Esophagus squamous epithelium (tissue), 5 donors: ENCODE data around the gene ZNF202. TPM values are rescaled to one million over a fixed set of nuclear protein-coding genes. Genes with fewer than 3 reads are reported as not detected.

Source experiments
- DNase-seq: peaks from one replicate; lab custom pipeline; 2025; lab: John Stamatoyannopoulos, UW
- H3K27ac ChIP-seq, 4 donors: fragments of 200-600 bp; sonication (generic); one replicate each; pipeline ENCODE4 v1.5.1; 2016 to 2019; ENCODE audit warnings: mild to moderate bottlenecking in 1 of 4
- H3K27me3 ChIP-seq, 4 donors: fragments of 200-600 bp; sonication (generic); 1 replicate in 3 of 4; 2 replicates in 1 of 4; pipeline versions ENCODE4 v1.5.1 to v1.6.0; 2017 to 2021; ENCODE audit warnings: antibody characterized with exemption in 1 of 4
- H3K36me3 ChIP-seq, 3 donors: fragments of 200-600 bp; sonication (generic); one replicate each; pipeline ENCODE4 v1.5.1; 2016 to 2019
- H3K4me1 ChIP-seq, 3 donors: fragments of 200-600 bp; sonication (generic); one replicate each; pipeline ENCODE4 v1.5.1; 2017 to 2019
- H3K4me3 ChIP-seq, 4 donors: fragments of 200-600 bp; sonication (generic); 1 replicate in 3 of 4; 2 replicates in 1 of 4; pipeline ENCODE4 v1.5.1; 2016 to 2019; ENCODE audit warnings: mild to moderate bottlenecking in 2 of 4, moderate library complexity in 1 of 4
- H3K9me3 ChIP-seq, 3 donors: fragments of 200-600 bp; sonication (generic); one replicate each; pipeline ENCODE4 v1.5.1; 2016 to 2019
- CTCF ChIP-seq, 6 experiments: fragments of 450-650 bp in 4 of 6; fragments of 200-600 bp in 2 of 6; sonication (generic) in 2 of 6; IDR thresholded peaks; one replicate each; pipeline ENCODE4 v1.5.1; 2016 to 2019; ENCODE audit warnings: antibody characterized with exemption in 6 of 6, mild to moderate bottlenecking in 4 of 6, moderate library complexity in 4 of 6
- POLR2A ChIP-seq, 4 donors: fragments of 450-650 bp; IDR thresholded peaks; one replicate each; pipeline ENCODE4 v1.6.1; 2017; ENCODE audit warnings: antibody characterized with exemption in 4 of 4, mild to moderate bottlenecking in 4 of 4, moderate library complexity in 3 of 4
- WGBS, 2 donors: methylation state at CpG; one replicate each; pipeline ENCODE4 v1.1.5; 2018; 5-methylcytosine and 5-hydroxymethylcytosine counted together
- intact Hi-C: fragments of 100-400 bp; cut with DNase I; formaldehyde crosslinking; loops from one replicate; pipeline ENCODE4 v1.15.0; 2022
- total RNA-seq, 4 donors: library from RNA; depleted of rRNA; stranded (reverse); fragments of >200 nt; gene quantifications; one replicate each; pipeline ENCODE4 v1.1.0, GENCODE V29; 2016
- donor health status: DM: yes; HTN: yes; CAD: no.

ZNF202 gene
- total RNA-seq, 4 donors from 2014 or later, result 2.6 to 6.5 (median 4.6) TPM

GRCh38 chr11:123700772-123701171 lies 40.7 kb downstream of the ZNF202 start:
- Histone ChIP-seq H3K9me3 (no peaks in the 10 kb centered on the region), H3K27ac (no peak overlapping the region), H3K36me3 (no peaks in the 10 kb centered on the region), H3K27me3 (peaks cover 0 to 24% (median 0%) of the 10 kb centered on the region in 4 donors), H3K4me1 (no peaks in the 10 kb centered on the region), H3K4me3 (no peak overlapping the region)
- intact Hi-C loops, result no loop called here
- TF ChIP-seq POLR2A (IDR thresholded peaks at IDR 0.05) (no peak), CTCF (IDR thresholded peaks at IDR 0.05) (no peak)
- DNase-seq, result no peak
- 62 to 69% methylated on average over 3 of the region's 3 CpGs for WGBS, 2 donors

GRCh38 chr11:123698546-123699127 lies 42.8 kb downstream of the ZNF202 start:
- Histone ChIP-seq H3K4me3 (no peak overlapping the region), H3K27me3 (peaks cover 0 to 31% (median 0%) of the 10 kb centered on the region in 4 donors), H3K27ac (no peak overlapping the region), H3K36me3 (no peaks in the 10 kb centered on the region), H3K9me3 (no peaks in the 10 kb centered on the region), H3K4me1 (no peaks in the 10 kb centered on the region)
- intact Hi-C loops, result no loop called here
- TF ChIP-seq POLR2A (IDR thresholded peaks at IDR 0.05) (no peak), CTCF (IDR thresholded peaks at IDR 0.05) (no peak)
- no peak for DNase-seq
- WGBS, 2 donors, result 35 to 44% methylated on average over 2 of the region's 2 CpGs

GRCh38 chr11:123696183-123696582 lies 45.3 kb downstream of the ZNF202 start:
- TF ChIP-seq POLR2A (IDR thresholded peaks at IDR 0.05), result no peak
- TF ChIP-seq CTCF (IDR thresholded peaks at IDR 0.05), result no peak
- no peak overlapping the region for H3K27ac ChIP-seq
- no peaks in the 10 kb centered on the region for H3K9me3 ChIP-seq
- intact Hi-C loops, result no loop called here
- no peaks in the 10 kb centered on the region for H3K36me3 ChIP-seq
- 81 to 87% methylated on average over 2 of the region's 2 CpGs for WGBS, 2 donors
- peaks cover 0 to 42% (median 0%) of the 10 kb centered on the region in 4 donors for H3K27me3 ChIP-seq
- no peak for DNase-seq
- no peak overlapping the region for H3K4me3 ChIP-seq
- no peaks in the 10 kb centered on the region for H3K4me1 ChIP-seq

- intact Hi-C loops, result no loop called here
- no peak overlapping the region for H3K27ac ChIP-seq
- WGBS, 2 donors, result 84 to 92% methylated on average over 9 of the region's 9 CpGs
Measured at GRCh38 chr11:123695231-123695630, 46.2 kb downstream of the ZNF202 start.

More at GRCh38 chr11:123695231-123695630, 46.2 kb downstream of the ZNF202 start:
- DNase-seq, result no peak
- TF ChIP-seq CTCF (IDR thresholded peaks at IDR 0.05) (no peak), POLR2A (IDR thresholded peaks at IDR 0.05) (no peak)
- Histone ChIP-seq H3K9me3 (no peaks in the 10 kb centered on the region), H3K4me3 (no peak overlapping the region), H3K36me3 (no peaks in the 10 kb centered on the region), H3K4me1 (no peaks in the 10 kb centered on the region), H3K27me3 (peaks cover 0 to 47% (median under 1%) of the 10 kb centered on the region in 4 donors)
